Measurements from ENCODE around the gene CBL. TPM values are rescaled to one million over a fixed set of nuclear protein-coding genes. Genes with fewer than 3 reads are reported as not detected.

The CBL gene
- total RNA-seq, 1 experiment from 2014 or later = 45.6 TPM

DNA sequence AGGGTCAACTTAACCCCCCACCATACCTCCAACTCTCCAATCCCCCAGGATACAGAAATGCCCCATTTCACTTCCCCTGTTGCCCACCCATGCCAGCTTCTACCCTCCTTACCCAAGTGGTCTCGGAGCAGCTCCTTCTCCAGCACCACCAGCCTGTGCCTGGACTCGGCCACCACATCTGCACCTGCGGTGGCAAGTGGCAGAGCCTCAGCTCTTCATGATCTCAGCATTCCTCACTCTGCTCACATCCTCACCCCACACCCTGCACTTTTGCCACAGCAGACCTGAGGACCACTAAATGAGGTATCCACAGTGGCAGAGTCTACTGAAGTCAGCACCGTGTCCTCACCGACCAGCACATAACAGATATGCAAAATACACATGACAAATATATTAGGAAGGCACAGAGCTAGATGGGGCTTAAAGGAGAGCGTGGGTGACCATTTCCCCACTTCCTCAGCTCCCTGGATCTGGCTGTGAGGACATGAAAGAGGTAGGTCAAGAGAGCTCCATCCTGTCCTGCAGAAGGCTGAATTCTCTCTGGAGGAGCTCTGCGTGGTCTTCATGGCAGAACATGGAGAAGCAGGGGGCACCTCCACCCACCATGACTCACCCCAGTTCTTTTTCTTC, 11.2 kb upstream of the CBL start (continued):
- TF ChIP-seq TCF7 (CRISPR knock-in tag; IDR thresholded peaks at IDR 0.05; ENCODE audit: low read depth) = no peak
- TF ChIP-seq, protein P1, sequence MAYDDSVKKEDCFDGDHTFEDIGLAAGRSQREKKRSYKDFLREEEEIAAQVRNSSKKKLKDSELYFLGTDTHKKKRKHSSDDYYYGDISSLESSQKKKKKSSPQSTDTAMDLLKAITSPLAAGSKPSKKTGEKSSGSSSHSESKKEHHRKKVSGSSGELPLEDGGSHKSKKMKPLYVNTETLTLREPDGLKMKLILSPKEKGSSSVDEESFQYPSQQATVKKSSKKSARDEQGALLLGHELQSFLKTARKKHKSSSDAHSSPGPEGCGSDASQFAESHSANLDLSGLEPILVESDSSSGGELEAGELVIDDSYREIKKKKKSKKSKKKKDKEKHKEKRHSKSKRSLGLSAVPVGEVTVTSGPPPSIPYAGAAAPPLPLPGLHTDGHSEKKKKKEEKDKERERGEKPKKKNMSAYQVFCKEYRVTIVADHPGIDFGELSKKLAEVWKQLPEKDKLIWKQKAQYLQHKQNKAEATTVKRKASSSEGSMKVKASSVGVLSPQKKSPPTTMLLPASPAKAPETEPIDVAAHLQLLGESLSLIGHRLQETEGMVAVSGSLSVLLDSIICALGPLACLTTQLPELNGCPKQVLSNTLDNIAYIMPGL (CRISPR knock-in tag; IDR thresholded peaks at IDR 0.05) = no peak

DNA sequence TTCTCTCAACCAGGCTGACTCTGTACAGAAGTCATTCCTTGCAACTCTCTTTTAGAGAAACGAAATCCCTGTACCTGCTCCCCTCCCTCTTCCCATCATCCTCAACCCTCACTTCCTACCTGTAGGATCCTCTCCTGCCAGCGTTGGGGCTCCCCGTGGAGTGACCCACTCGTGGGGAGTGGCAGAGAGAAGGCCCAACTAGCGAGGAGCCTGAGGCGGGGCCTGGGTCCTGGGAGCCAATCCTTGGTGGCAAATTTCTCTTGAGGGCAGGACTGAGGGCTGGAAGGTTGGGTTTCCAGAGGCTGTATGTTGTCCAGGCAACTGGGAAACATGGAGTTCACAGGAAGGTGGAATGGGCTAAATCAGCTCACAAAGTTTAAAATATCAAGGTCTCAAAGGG, 10.5 kb upstream of the CBL start:
- H3K27ac Mint-ChIP-seq = peak overlapping the region; percentile 47; the same call in 1 of the 2 replicates
- H3K27me3 Mint-ChIP-seq (ENCODE audit: low read depth) = no peaks in the 10 kb centered on the region; the same call in 1 of the 2 replicates
- POLR2A ChIA-PET = no interaction called here
- H3K9me3 Mint-ChIP-seq = no peaks in the 10 kb centered on the region
- peak; percentile 77 for TF ChIP-seq NFYB (CRISPR knock-in tag; conservative IDR thresholded peaks at IDR 0.05; ENCODE audit: low read depth)
- TF ChIP-seq RELA (CRISPR knock-in tag; IDR thresholded peaks at IDR 0.05; ENCODE audit: borderline replicate concordance) = no peak
- TF ChIP-seq, protein P2, sequence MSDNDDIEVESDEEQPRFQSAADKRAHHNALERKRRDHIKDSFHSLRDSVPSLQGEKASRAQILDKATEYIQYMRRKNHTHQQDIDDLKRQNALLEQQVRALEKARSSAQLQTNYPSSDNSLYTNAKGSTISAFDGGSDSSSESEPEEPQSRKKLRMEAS (CRISPR knock-in tag; IDR thresholded peaks at IDR 0.05) = no peak
- TF ChIP-seq, protein P3, sequence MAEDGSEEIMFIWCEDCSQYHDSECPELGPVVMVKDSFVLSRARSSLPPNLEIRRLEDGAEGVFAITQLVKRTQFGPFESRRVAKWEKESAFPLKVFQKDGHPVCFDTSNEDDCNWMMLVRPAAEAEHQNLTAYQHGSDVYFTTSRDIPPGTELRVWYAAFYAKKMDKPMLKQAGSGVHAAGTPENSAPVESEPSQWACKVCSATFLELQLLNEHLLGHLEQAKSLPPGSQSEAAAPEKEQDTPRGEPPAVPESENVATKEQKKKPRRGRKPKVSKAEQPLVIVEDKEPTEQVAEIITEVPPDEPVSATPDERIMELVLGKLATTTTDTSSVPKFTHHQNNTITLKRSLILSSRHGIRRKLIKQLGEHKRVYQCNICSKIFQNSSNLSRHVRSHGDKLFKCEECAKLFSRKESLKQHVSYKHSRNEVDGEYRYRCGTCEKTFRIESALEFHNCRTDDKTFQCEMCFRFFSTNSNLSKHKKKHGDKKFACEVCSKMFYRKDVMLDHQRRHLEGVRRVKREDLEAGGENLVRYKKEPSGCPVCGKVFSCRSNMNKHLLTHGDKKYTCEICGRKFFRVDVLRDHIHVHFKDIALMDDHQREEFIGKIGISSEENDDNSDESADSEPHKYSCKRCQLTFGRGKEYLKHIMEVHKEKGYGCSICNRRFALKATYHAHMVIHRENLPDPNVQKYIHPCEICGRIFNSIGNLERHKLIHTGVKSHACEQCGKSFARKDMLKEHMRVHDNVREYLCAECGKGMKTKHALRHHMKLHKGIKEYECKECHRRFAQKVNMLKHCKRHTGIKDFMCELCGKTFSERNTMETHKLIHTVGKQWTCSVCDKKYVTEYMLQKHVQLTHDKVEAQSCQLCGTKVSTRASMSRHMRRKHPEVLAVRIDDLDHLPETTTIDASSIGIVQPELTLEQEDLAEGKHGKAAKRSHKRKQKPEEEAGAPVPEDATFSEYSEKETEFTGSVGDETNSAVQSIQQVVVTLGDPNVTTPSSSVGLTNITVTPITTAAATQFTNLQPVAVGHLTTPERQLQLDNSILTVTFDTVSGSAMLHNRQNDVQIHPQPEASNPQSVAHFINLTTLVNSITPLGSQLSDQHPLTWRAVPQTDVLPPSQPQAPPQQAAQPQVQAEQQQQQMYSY (CRISPR knock-in tag; IDR thresholded peaks at IDR 0.05) = peak; percentile 87
- no peaks in the 10 kb centered on the region for H3K36me3 Mint-ChIP-seq
- H3K4me1 Mint-ChIP-seq = peaks cover 28% of the 10 kb centered on the region
- ATAC-seq = peak; percentile 97
- peak overlapping the region; percentile 57 for H3K4me3 Mint-ChIP-seq
- CTCF ChIA-PET = interaction anchor here (0.9 to 4.4 kb wide), 20 partner anchors 10 to 160 kb away, joined by 3 to 38 read pairs (median 6); partner anchors contain the start of genes C2CD2L, CBL and NLRX1
- DNase-seq (ENCODE audit: low spot score) = peak; percentile 94

DNA sequence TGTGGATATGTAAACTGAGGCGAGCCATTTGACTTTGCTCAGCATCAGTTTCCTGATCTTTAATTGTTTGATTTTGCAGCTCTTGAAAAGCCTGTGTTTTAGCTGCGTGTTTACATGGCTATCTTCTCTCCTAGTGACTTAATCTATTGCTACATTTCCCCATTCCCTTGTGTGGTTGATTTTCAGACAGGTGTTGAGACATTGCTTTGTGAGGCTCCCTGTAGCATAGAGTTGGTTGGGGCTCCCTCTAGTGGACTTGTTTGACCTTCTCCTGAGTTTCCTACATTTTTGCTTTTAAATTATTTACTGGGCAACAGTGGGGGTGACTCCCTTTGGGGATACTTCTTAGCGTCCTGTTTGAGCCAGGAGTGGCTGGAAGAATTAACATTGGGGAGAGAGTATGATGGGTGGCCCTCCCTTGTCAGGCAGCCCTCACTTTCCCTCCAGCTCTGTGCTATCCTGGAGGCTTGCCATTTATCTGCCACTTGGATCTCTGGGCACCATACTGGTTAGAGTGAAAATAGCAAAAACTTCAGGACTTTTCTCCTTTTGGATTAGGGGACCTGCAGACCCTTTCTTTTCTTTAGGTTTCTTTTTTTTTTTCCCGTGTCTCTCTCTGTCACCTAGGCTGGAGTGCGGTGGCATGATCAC, 9.2 kb upstream of the CBL start:
- DNase-seq (ENCODE audit: low spot score) = peak; percentile 68

More for the DNA sequence above, 9.2 kb upstream of the CBL start:
- ChIA-PET CTCF (interaction anchor here (0.6 to 4.4 kb wide), 28 partner anchors 8 to 159 kb away, joined by 3 to 38 read pairs (median 5); partner anchors contain the start of genes C2CD2L, CBL, DPAGT1 and HINFP), POLR2A (interaction anchor here (0.5 to 1.5 kb wide), 2 partner anchors 74 to 102 kb away, joined by 3 to 5 read pairs; a partner anchor contains a TSS)
- Mint-ChIP-seq H3K36me3 (no peaks in the 10 kb centered on the region), H3K4me3 (no peak overlapping the region), H3K9me3 (no peaks in the 10 kb centered on the region), H3K27ac (no peak overlapping the region), H3K4me1 (peaks cover 28% of the 10 kb centered on the region), H3K27me3 (ENCODE audit: low read depth) (no peaks in the 10 kb centered on the region; the same call in 1 of the 2 replicates)
- ATAC-seq = peak; percentile 73
- TF ChIP-seq, protein P4, sequence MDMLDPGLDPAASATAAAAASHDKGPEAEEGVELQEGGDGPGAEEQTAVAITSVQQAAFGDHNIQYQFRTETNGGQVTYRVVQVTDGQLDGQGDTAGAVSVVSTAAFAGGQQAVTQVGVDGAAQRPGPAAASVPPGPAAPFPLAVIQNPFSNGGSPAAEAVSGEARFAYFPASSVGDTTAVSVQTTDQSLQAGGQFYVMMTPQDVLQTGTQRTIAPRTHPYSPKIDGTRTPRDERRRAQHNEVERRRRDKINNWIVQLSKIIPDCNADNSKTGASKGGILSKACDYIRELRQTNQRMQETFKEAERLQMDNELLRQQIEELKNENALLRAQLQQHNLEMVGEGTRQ (CRISPR knock-in tag; IDR thresholded peaks at IDR 0.05) = no peak
- TF ChIP-seq, protein P5, sequence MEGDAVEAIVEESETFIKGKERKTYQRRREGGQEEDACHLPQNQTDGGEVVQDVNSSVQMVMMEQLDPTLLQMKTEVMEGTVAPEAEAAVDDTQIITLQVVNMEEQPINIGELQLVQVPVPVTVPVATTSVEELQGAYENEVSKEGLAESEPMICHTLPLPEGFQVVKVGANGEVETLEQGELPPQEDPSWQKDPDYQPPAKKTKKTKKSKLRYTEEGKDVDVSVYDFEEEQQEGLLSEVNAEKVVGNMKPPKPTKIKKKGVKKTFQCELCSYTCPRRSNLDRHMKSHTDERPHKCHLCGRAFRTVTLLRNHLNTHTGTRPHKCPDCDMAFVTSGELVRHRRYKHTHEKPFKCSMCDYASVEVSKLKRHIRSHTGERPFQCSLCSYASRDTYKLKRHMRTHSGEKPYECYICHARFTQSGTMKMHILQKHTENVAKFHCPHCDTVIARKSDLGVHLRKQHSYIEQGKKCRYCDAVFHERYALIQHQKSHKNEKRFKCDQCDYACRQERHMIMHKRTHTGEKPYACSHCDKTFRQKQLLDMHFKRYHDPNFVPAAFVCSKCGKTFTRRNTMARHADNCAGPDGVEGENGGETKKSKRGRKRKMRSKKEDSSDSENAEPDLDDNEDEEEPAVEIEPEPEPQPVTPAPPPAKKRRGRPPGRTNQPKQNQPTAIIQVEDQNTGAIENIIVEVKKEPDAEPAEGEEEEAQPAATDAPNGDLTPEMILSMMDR (IDR thresholded peaks at IDR 0.05) = peak; percentile 54
